T-cell (primary cell): ENCODE measurements around the gene TRMT61A. TPM values are rescaled to one million over a fixed set of nuclear protein-coding genes. Genes with fewer than 3 reads are reported as not detected.

Source experiments
- ATAC-seq, 4 experiments: fragments of 200-7000 bp in 3 of 4; fragments of 150-1000 bp in 1 of 4; cut with Tn5 transposase; replicated peaks in 1 of 4; 1 replicate in 3 of 4; 2 replicates in 1 of 4; pipeline ENCODE4 v1.10.0; 2021; ENCODE audit warnings: moderate library complexity in 3 of 4, mild to moderate bottlenecking in 2 of 4, moderate number of reproducible peaks in 1 of 4
- CTCF ChIA-PET, 2 donors: fragments of 300-600 bp; sonication (Branson Sonifier 250); formaldehyde crosslinking; loops; one replicate each; lab custom pipeline; 2022; ENCODE audit warnings: antibody characterized with exemption in 2 of 2; lab: Charles Lee
- POLR2A ChIA-PET, 2 donors: fragments of 300-600 bp; sonication (Branson Sonifier 250); formaldehyde crosslinking; loops; one replicate each; lab custom pipeline; 2022; ENCODE audit warnings: antibody characterized with exemption in 2 of 2; lab: Charles Lee
- DNase-seq, 35 experiments: peaks; one replicate each; pipeline versions ENCODE4 v3.0.0 to v3.0.0-alpha.2; 2013 to 2023
- H3K27ac ChIP-seq: one replicate; pipeline ENCODE4 v1.5.1; 2013; ENCODE audit warnings: low read length
- H3K27me3 ChIP-seq, 2 experiments: replicated peaks in 1 of 2; 1 replicate in 1 of 2; 2 replicates in 1 of 2; pipeline versions ENCODE4 v1.6.1 to v1.7.0; 2013; ENCODE audit warnings: low read length in 1 of 2, mixed read lengths in 1 of 2; ENCODE audit not compliant: control insufficient read depth in 2 of 2, insufficient read depth in 2 of 2; ENCODE audit errors: extremely low read depth in 1 of 2
- H3K36me3 ChIP-seq, 2 donors: 1 replicate in 1 of 2; 2 replicates in 1 of 2; pipeline versions ENCODE4 v1.6.1 to v1.7.0; 2013; ENCODE audit warnings: low read length in 1 of 2; ENCODE audit not compliant: control insufficient read depth in 2 of 2, insufficient read depth in 1 of 2; ENCODE audit errors: extremely low read depth in 1 of 2
- H3K4me1 ChIP-seq, 2 experiments: 1 replicate in 1 of 2; 2 replicates in 1 of 2; pipeline versions ENCODE4 v1.6.1 to v1.7.0; 2013; ENCODE audit warnings: low read length in 2 of 2, mixed read lengths in 1 of 2; ENCODE audit not compliant: insufficient read depth in 2 of 2, control insufficient read depth in 1 of 2; ENCODE audit errors: extremely low read depth in 1 of 2
- H3K4me3 ChIP-seq, 2 donors: 1 replicate in 1 of 2; 2 replicates in 1 of 2; pipeline versions ENCODE4 v1.5.1 to v1.7.0; 2013; ENCODE audit warnings: mild to moderate bottlenecking in 2 of 2, low read length in 1 of 2, moderate library complexity in 1 of 2; ENCODE audit not compliant: control insufficient read depth in 1 of 2; ENCODE audit errors: extremely low read depth in 1 of 2
- H3K9me3 ChIP-seq: 2 replicates; pipeline ENCODE4 v1.7.0; 2013
- H3K27ac Mint-ChIP-seq, 2 donors: one replicate each; pipeline ENCODE4 v1.8.0; 2020 to 2021; ENCODE audit warnings: mild to moderate bottlenecking in 2 of 2, mixed read lengths in 2 of 2
- H3K27me3 Mint-ChIP-seq, 2 donors: one replicate each; pipeline ENCODE4 v1.8.0; 2021 to 2022; ENCODE audit warnings: mixed read lengths in 2 of 2
- H3K36me3 Mint-ChIP-seq: one replicate; pipeline ENCODE4 v1.8.0; 2021; ENCODE audit warnings: mixed read lengths
- H3K4me1 Mint-ChIP-seq, 3 donors: one replicate each; pipeline ENCODE4 v1.8.0; 2020 to 2022; ENCODE audit warnings: mixed read lengths in 3 of 3, mild to moderate bottlenecking in 1 of 3
- H3K4me3 Mint-ChIP-seq, 3 donors: one replicate each; pipeline ENCODE4 v1.8.0; 2020 to 2022; ENCODE audit warnings: mild to moderate bottlenecking in 3 of 3, mixed read lengths in 3 of 3, moderate library complexity in 3 of 3
- H3K9me3 Mint-ChIP-seq, 3 donors: one replicate each; pipeline ENCODE4 v1.8.0; 2020 to 2022; ENCODE audit warnings: mixed read lengths in 3 of 3
- WGBS: methylation state at CpG from one replicate; pipeline ENCODE4 v1.1.5; 2013; ENCODE audit warnings: missing lambda C conversion rate; ENCODE audit not compliant: insufficient coverage; 5-methylcytosine and 5-hydroxymethylcytosine counted together
- total RNA-seq, 35 experiments: library from RNA in 6 of 35; stranded (reverse) in 6 of 35; fragments of 120-200 nt in 1 of 35; gene quantifications; one replicate each; pipeline versions ENCODE4 v1.2.1 to v1.2.4 and lab custom pipeline; 2013 to 2026

Gene TRMT61A
- total RNA-seq, 5 donors from 2014 or later (not counting 1 experiment from before 2014, with no cell fraction given) = 10.0 to 20.3 (median 17.6) TPM

GRCh38 chr14:103552011-103552845 lies 23.2 kb downstream of the TRMT61A start:
- Mint-ChIP-seq H3K4me3 (no peak overlapping the region), H3K36me3 (peaks cover 4% of the 10 kb centered on the region), H3K27me3 (no peaks in the 10 kb centered on the region), H3K27ac (no peak overlapping the region), H3K9me3 (no peaks in the 10 kb centered on the region), H3K4me1 (peaks cover 3 to 15% (median 15%) of the 10 kb centered on the region in 3 donors)
- DNase-seq = no peak
- Histone ChIP-seq H3K36me3 (peaks cover 7 to 17% of the 10 kb centered on the region in 2 donors), H3K27ac (no peak overlapping the region), H3K9me3 (no peaks in the 10 kb centered on the region), H3K4me1 (peaks cover 0 to 2% of the 10 kb centered on the region in 2 experiments), H3K27me3 (no peaks in the 10 kb centered on the region), H3K4me3 (no peak overlapping the region)
- CTCF ChIA-PET = interaction anchor here in 1 of 2 donors (0.6 to 1.0 kb wide), 2 partner anchors 9 to 15 kb away, joined by 3 to 4 read pairs; no protein-coding TSS in a partner anchor
- POLR2A ChIA-PET = no interaction called here
- ATAC-seq = no peak
- 82% methylated on average over 14 of the region's 18 CpGs for WGBS

- Histone ChIP-seq H3K9me3 (no peaks in the 10 kb centered on the region), H3K4me3 (no peak overlapping the region), H3K27ac (no peak overlapping the region), H3K36me3 (peaks cover 7 to 17% of the 10 kb centered on the region in 2 donors), H3K4me1 (peaks cover 2% of the 10 kb centered on the region in 2 experiments), H3K27me3 (no peaks in the 10 kb centered on the region)
- H3K27ac Mint-ChIP-seq = no peak overlapping the region
- peaks cover 4% of the 10 kb centered on the region for H3K36me3 Mint-ChIP-seq
- ChIA-PET POLR2A (no interaction called here), CTCF (interaction anchor here (0.6 to 0.8 kb wide), 3 partner anchors 14 to 1913 kb away, joined by 3 to 7 read pairs (median 4); no protein-coding TSS in a partner anchor)
- peaks cover 9 to 21% (median 20%) of the 10 kb centered on the region in 3 donors for H3K4me1 Mint-ChIP-seq
- H3K9me3 Mint-ChIP-seq = no peaks in the 10 kb centered on the region
- no peak overlapping the region for H3K4me3 Mint-ChIP-seq
- no peak for DNase-seq
- 94% methylated on average over 7 of the region's 11 CpGs for WGBS
- no peak for ATAC-seq
- H3K27me3 Mint-ChIP-seq = no peaks in the 10 kb centered on the region
These were observed 23.8 kb downstream of the TRMT61A start for GRCh38 chr14:103552846-103553210.

GRCh38 chr14:103555559-103556337 lies 26.8 kb downstream of the TRMT61A start:
- Histone ChIP-seq H3K27ac (no peak overlapping the region), H3K4me3 (no peak overlapping the region), H3K9me3 (no peaks in the 10 kb centered on the region), H3K27me3 (no peaks in the 10 kb centered on the region), H3K36me3 (peaks cover 19 to 32% of the 10 kb centered on the region in 2 donors), H3K4me1 (peaks cover 8 to 21% of the 10 kb centered on the region in 2 experiments)
- ChIA-PET CTCF (no interaction called here), POLR2A (no interaction called here)
- ATAC-seq (no peak), DNase-seq (no peak)
- Mint-ChIP-seq H3K36me3 (peaks cover 17% of the 10 kb centered on the region), H3K4me3 (no peak overlapping the region), H3K4me1 (peaks cover 37 to 50% (median 48%) of the 10 kb centered on the region in 3 donors), H3K27me3 (no peaks in the 10 kb centered on the region), H3K27ac (no peak overlapping the region), H3K9me3 (no peaks in the 10 kb centered on the region)
- WGBS = 94% methylated on average over 5 of the region's 15 CpGs

GRCh38 chr14:103556946-103557758 lies 28.2 kb downstream of the TRMT61A start:
- no peak overlapping the region for H3K4me3 ChIP-seq
- ATAC-seq = no peak
- ChIA-PET CTCF (interaction anchor here in 1 of 2 donors (0.5 to 1.3 kb wide), 2 partner anchors 11 to 845 kb away, joined by 3 read pairs; no protein-coding TSS in a partner anchor), POLR2A (no interaction called here)
- H3K27ac Mint-ChIP-seq = no peak overlapping the region
- H3K27me3 Mint-ChIP-seq = no peaks in the 10 kb centered on the region
- no peaks in the 10 kb centered on the region for H3K9me3 ChIP-seq
- DNase-seq = no peak
- no peaks in the 10 kb centered on the region for H3K9me3 Mint-ChIP-seq
- peaks cover 17% of the 10 kb centered on the region for H3K36me3 Mint-ChIP-seq
- H3K4me3 Mint-ChIP-seq = no peak overlapping the region
- H3K36me3 ChIP-seq = peaks cover 19 to 32% of the 10 kb centered on the region in 2 donors
- H3K4me1 ChIP-seq = peaks cover 16 to 33% of the 10 kb centered on the region in 2 experiments
- WGBS = 94% methylated on average over 10 of the region's 15 CpGs
- peaks cover 50 to 63% (median 61%) of the 10 kb centered on the region in 3 donors for H3K4me1 Mint-ChIP-seq
- H3K27me3 ChIP-seq = no peaks in the 10 kb centered on the region
- no peak overlapping the region for H3K27ac ChIP-seq

- Mint-ChIP-seq H3K4me3 (no peak overlapping the region), H3K27me3 (no peaks in the 10 kb centered on the region), H3K9me3 (no peaks in the 10 kb centered on the region), H3K27ac (no peak overlapping the region), H3K4me1 (peaks cover 52 to 64% (median 64%) of the 10 kb centered on the region in 3 donors), H3K36me3 (peaks cover 17% of the 10 kb centered on the region)
- H3K4me3 ChIP-seq = no peak overlapping the region
- H3K36me3 ChIP-seq = peaks cover 14 to 32% of the 10 kb centered on the region in 2 donors
- no peaks in the 10 kb centered on the region for H3K9me3 ChIP-seq
- ChIA-PET CTCF (interaction anchor here (1.3 to 1.6 kb wide), 2 partner anchors 13 to 40 kb away, joined by 3 to 4 read pairs; no protein-coding TSS in a partner anchor), POLR2A (interaction anchor here (0.5 to 0.6 kb wide), 3 partner anchors 81 to 1242 kb away, joined by 4 read pairs; no protein-coding TSS in a partner anchor)
- H3K27ac ChIP-seq = no peak overlapping the region
- 98% methylated on average over 13 of the region's 16 CpGs for WGBS
- ATAC-seq (no peak), DNase-seq (no peak)
- H3K4me1 ChIP-seq = peaks cover 16 to 33% of the 10 kb centered on the region in 2 experiments
- no peaks in the 10 kb centered on the region for H3K27me3 ChIP-seq
These were observed 29.3 kb downstream of the TRMT61A start for GRCh38 chr14:103558071-103558882.
